Activated CD8-positive, alpha-beta memory T cell treated with anti-CD3 and anti-CD28 coated beads for 36 hours (primary cell): ENCODE measurements around the gene GDF11. TPM values are rescaled to one million over a fixed set of nuclear protein-coding genes. Genes with fewer than 3 reads are reported as not detected.

Source experiments
- CTCF ChIA-PET: fragments of 350-600 bp; sonication (Branson Sonifier 250); formaldehyde crosslinking; loops from one replicate; lab custom pipeline; 2021; ENCODE audit warnings: antibody characterized with exemption; lab: Charles Lee
- POLR2A ChIA-PET: fragments of 350-600 bp; sonication (Branson Sonifier 250); formaldehyde crosslinking; loops from one replicate; lab custom pipeline; 2021; ENCODE audit warnings: antibody characterized with exemption; lab: Charles Lee
- total RNA-seq, 2 experiments: library from RNA; stranded (reverse); gene quantifications; one replicate each; pipeline ENCODE4 v1.2.3, GENCODE V29; 2021

The GDF11 gene
- total RNA-seq, 2 experiments from 2014 or later, result 13.6 to 13.7 TPM

DNA sequence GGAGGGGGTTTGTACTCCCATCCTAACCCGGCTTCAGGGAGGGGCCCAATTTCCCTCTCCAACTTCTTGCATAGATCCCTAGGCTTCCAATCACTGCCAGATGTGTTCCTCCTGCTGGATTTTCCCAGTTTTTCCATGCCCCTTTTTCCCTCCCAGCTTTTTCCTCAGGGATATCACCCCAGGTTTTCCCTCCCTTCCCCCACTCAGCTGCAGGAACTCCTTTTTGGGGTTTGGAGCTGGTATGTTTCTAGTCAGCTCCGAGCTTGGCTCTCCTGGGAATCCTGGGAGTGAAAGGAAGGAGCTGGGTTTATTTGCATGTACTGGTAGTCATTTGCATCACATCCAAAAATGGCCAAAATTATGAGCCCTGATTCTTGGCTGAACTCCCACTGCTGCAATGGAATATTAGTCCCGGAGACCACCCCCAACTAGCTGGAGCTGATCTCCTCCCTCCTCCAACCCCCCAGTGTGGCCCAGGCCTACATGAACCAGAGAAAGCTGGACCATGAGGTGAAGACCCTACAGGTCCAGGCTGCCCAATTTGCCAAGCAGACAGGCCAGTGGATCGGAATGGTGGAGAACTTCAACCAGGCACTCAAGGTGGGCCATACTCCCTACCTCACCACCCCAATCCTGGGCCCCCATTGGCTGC lies 24.2 kb upstream of the GDF11 start:
- CTCF ChIA-PET, result interaction anchor here (0.8 to 1.7 kb wide), 2 partner anchors 10 to 20 kb away, joined by 4 to 5 read pairs; partner anchors contain the start of gene CD63
- POLR2A ChIA-PET, result interaction anchor here (1.3 to 1.4 kb wide), 2 partner anchors 10 to 11 kb away, joined by 4 to 5 read pairs; partner anchors contain the start of gene CD63

DNA sequence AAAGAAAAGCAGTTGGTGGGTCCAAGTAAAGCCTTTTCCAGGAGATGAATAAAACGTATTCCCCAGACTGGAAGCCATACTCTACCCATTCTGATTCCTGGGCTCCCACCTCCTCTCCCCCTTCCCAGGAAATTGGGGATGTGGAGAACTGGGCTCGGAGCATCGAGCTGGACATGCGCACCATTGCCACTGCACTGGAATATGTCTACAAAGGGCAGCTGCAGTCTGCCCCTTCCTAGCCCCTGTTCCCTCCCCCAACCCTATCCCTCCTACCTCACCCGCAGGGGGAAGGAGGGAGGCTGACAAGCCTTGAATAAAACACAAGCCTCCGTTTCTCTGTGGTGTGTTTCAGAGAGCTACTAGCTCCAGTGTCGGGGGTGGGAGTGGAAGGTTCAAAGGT lies 23.6 kb upstream of the GDF11 start:
- CTCF ChIA-PET, result interaction anchor here (0.6 to 1.7 kb wide), 2 partner anchors 19 to 1710 kb away, joined by 3 to 5 read pairs; partner anchors contain the start of gene HOXC8
- POLR2A ChIA-PET, result interaction anchor here (1.4 kb wide), 1 partner anchor 10 kb away, joined by 5 read pairs; the partner anchor contains the start of gene CD63

GRCh38 chr12:55720071-55720564 lies 22.8 kb upstream of the GDF11 start, which contains the start of gene RDH5:
RDH5 (plus strand) TSS chr12:55720393; CDS start chr12:55721185, 792 bp downstream.
- ChIA-PET POLR2A (interaction anchor here (1.4 kb wide), 1 partner anchor 9 kb away, joined by 5 read pairs; the partner anchor contains the start of gene CD63), CTCF (interaction anchor here (0.6 to 1.7 kb wide), 3 partner anchors 9 to 1711 kb away, joined by 3 to 5 read pairs (median 5); partner anchors contain the start of gene HOXC8)

DNA sequence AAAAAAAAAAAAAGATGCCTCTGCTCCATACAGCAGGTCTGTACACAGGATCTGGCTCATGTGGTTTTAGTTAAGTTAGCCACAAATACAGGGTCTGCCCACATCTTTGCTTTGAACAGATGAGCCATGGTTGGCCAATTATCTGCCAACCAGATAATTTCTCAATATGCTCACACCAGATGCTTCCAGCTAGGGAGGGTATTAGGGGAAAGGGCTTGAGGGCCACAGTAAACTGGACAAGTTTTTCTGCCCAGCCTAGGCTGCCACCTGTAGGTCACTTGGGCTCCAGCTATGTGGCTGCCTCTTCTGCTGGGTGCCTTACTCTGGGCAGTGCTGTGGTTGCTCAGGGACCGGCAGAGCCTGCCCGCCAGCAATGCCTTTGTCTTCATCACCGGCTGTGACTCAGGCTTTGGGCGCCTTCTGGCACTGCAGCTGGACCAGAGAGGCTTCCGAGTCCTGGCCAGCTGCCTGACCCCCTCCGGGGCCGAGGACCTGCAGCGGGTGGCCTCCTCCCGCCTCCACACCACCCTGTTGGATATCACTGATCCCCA lies 22.0 kb upstream of the GDF11 start:
- CTCF ChIA-PET, result interaction anchor here (1.1 to 1.7 kb wide), 2 partner anchors 9 to 17 kb away, joined by 5 read pairs; no protein-coding TSS in a partner anchor
- POLR2A ChIA-PET, result no interaction called here

DNA sequence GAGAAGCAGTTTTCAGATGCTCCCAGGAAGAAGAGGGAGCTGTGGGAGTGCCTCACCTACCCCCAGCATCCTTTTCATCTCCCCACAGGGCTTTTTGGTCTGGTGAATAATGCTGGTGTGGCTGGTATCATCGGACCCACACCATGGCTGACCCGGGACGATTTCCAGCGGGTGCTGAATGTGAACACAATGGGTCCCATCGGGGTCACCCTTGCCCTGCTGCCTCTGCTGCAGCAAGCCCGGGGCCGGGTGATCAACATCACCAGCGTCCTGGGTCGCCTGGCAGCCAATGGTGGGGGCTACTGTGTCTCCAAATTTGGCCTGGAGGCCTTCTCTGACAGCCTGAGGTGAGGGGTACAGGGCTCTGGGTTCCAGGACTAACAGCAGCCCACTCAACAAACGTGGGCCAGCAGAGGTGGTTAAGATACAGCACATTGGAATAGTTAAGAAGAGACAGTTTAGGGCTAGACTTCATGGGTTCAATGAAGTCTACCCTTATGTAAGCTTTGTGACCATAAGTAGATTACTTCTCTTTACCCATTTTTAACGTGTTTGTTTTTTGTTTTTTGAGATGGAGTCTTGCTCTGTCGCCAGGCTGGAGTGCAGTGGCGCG lies 21.2 kb upstream of the GDF11 start:
- ChIA-PET POLR2A (no interaction called here), CTCF (interaction anchor here (1.1 kb wide), 1 partner anchor 21 kb away, joined by 3 read pairs; no protein-coding TSS in a partner anchor)

- ChIA-PET CTCF (interaction anchor here (0.7 to 3.4 kb wide), 2 partner anchors 14 to 16 kb away, joined by 3 to 14 read pairs; no protein-coding TSS in a partner anchor), POLR2A (no interaction called here)
Observed at GRCh38 chr12:55722948-55723347, 20.0 kb upstream of the GDF11 start.

DNA sequence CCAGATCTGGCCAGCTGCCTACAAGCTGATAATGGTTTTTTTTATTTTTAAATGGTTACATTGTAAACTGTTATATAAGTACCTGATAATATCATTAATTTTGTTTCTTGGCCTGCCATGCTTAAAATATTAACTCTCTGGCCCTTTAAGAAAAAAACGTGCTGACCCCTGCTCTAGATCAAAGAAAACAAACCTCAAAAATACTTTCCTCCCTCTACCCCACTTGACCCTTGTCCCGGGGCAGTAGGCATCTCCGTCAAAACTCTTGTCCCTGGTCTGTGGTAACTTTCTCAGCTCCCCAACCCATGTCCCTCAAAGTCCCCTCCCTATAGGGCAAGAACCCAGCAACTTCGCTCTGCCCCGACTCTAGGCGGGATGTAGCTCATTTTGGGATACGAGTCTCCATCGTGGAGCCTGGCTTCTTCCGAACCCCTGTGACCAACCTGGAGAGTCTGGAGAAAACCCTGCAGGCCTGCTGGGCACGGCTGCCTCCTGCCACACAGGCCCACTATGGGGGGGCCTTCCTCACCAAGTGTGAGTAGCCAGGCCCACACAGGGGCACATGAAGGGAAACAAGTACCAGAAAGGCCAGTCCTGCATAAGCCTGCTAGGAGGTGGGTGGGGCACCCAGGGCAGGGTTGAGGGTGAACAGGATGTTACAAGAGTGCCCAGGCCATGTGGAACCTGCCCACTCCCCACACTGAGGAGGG lies 19.3 kb upstream of the GDF11 start:
- POLR2A ChIA-PET, result no interaction called here

DNA sequence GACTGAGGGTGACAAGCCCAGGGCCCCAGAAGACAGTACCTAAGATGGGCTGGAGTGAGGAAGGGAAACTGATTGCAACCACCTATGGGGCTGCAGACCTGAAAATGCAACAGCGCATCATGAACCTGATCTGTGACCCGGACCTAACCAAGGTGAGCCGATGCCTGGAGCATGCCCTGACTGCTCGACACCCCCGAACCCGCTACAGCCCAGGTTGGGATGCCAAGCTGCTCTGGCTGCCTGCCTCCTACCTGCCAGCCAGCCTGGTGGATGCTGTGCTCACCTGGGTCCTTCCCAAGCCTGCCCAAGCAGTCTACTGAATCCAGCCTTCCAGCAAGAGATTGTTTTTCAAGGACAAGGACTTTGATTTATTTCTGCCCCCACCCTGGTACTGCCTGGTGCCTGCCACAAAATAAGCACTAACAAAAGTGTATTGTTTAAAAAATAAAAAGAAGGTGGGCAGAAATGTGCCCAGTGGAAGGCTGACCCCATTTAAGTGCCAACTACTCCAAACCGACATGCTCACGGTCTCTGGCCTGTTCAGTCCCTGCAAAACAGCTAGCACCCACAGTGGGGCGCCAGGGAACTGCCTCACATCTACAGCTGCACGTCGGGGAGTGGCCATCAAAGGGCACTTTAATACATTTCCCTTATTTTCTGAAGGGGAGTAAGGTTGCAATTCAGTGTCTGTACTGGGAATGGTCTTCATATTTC lies 18.5 kb upstream of the GDF11 start:
- ChIA-PET POLR2A (interaction anchor here (0.6 kb wide), 1 partner anchor 9 kb away, joined by 3 read pairs; no protein-coding TSS in a partner anchor), CTCF (interaction anchor here (1.3 to 3.4 kb wide), 3 partner anchors 8 to 14 kb away, joined by 5 to 14 read pairs (median 6); partner anchors contain the start of gene BLOC1S1)

More for the DNA sequence above, 19.3 kb upstream of the GDF11 start:
- CTCF ChIA-PET, result interaction anchor here (0.7 to 3.4 kb wide), 2 partner anchors 13 to 15 kb away, joined by 3 to 14 read pairs; no protein-coding TSS in a partner anchor

GRCh38 chr12:55724940-55725309 lies 18.0 kb upstream of the GDF11 start:
- ChIA-PET CTCF (interaction anchor here (1.3 to 3.4 kb wide), 3 partner anchors 8 to 14 kb away, joined by 5 to 14 read pairs (median 6); partner anchors contain the start of gene BLOC1S1), POLR2A (interaction anchor here (0.6 kb wide), 1 partner anchor 8 kb away, joined by 3 read pairs; no protein-coding TSS in a partner anchor)

GRCh38 chr12:55725556-55725955 lies 17.4 kb upstream of the GDF11 start:
- POLR2A ChIA-PET, result no interaction called here

DNA sequence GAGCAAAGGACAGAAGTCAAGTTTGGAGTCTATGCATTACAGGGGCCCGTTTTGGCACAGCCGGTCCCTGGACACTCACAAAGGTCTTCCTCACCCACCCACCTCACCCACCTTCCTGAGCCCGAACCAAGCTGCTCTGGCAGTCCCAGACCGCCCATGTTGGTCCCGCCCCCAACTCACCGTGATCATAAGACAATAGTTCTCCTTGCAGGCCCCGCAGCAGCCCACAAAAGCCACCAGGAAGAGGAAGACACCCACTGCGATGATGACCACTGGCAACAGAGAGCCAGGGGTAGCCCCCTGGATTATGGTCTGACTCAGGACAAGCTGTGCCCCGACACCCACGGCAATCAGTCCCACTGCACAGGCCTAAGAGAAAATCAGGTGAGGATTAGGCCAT lies 16.0 kb upstream of the GDF11 start:
- CTCF ChIA-PET, result interaction anchor here (4.7 kb wide), 1 partner anchor 11 kb away, joined by 38 read pairs; no protein-coding TSS in a partner anchor
- POLR2A ChIA-PET, result interaction anchor here (0.6 kb wide), 1 partner anchor 9 kb away, joined by 3 read pairs; no protein-coding TSS in a partner anchor

More at GRCh38 chr12:55725556-55725955, 17.4 kb upstream of the GDF11 start:
- CTCF ChIA-PET, result interaction anchor here (1.3 to 3.4 kb wide), 3 partner anchors 9 to 13 kb away, joined by 5 to 14 read pairs (median 6); partner anchors contain the start of gene BLOC1S1

DNA sequence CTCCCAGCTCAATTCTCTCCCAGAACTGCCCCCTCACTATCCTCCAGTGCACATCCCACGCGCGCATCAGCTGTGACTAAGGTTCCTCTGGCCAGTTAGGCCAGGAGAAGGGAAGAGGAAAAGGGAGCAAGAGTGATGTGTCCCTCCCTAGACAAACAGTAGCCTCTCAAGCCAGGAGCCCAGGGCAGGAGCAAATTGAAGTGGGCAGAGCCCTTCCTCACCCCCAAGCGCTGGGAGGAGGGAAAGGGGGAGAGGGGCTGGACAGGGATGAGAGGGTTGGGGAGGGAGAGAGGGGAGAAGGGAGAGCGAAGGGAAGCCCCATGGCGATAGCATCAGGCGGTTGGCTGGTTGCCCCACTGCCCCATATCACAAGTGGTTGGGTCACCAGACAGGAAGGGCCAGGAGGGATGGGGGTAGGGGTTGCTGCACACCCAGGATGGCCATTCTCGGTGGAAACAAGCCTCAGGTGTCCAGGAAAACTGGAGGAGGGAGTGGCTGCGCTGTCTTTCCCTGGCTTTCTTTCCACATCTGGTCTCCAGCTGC lies 15.2 kb upstream of the GDF11 start:
- ChIA-PET POLR2A (no interaction called here), CTCF (interaction anchor here (4.7 kb wide), 1 partner anchor 10 kb away, joined by 38 read pairs; no protein-coding TSS in a partner anchor)

GRCh38 chr12:55728186-55728938 lies 14.6 kb upstream of the GDF11 start:
- ChIA-PET CTCF (interaction anchor here (1.2 to 4.7 kb wide), 5 partner anchors 9 to 72 kb away, joined by 4 to 38 read pairs (median 5); partner anchors contain the start of gene BLOC1S1), POLR2A (interaction anchor here (1.0 to 2.0 kb wide), 5 partner anchors 9 to 101 kb away, joined by 3 to 10 read pairs (median 5); partner anchors contain the start of genes DNAJC14, ORMDL2, RDH5 and SARNP)

DNA sequence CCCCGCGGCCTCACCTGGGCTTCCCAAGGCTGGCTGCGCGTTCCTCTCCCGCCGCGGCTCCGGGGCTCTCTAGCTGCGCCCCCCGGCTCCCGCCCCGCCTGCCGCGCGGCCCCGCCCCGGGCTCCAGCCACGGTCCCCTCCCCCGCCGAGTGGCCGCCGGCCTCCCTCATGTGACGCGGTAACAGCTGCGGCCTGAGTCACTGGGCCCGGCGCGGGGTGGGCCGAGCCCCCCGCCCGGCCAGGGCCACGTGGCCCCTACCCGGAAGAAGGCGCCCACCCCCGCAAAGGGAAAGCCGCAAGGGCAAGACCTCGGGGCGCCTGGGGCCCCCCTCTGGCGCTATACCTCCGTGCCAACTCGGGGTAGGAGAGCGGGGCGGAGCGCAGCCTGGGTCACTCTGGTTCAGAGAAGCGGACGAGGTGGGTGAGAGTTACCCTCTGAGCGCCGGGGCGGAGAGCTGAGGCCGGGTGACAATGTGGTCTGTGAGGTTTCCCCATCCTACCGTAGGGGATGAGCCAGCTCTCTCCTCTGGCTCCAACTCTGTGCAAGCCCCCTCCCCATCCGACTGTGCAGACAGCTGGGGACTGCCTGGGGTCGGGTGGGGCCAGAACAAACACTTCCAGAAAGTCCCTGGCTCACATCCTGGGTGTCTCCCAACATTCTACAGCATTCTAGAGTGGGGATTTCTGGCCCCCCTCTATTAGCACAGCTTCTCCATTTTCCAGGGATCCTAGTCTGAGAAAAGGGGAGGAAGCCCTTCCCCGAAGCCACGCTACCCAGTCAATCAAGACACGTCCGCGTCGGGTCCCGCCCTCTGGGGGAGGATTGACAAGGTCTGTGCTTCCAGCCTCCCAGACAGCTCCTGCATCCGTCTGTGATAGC lies 13.7 kb upstream of the GDF11 start, which contains the start of gene CD63:
CD63 (minus strand) TSS at position 71 of the 880 bp plus-strand sequence. CDS start 668 bp downstream, outside the sequence.
- ChIA-PET POLR2A (interaction anchor here (0.7 to 2.0 kb wide), 15 partner anchors 9 to 316 kb away, joined by 3 to 10 read pairs (median 3); partner anchors contain the start of genes BLOC1S1, DNAJC14, ORMDL2 and PYM1), CTCF (interaction anchor here (1.1 to 4.7 kb wide), 7 partner anchors 8 to 73 kb away, joined by 4 to 38 read pairs (median 5); partner anchors contain the start of genes BLOC1S1 and RDH5)
